ENCODE measurements around the gene ATCAY.

The ATCAY gene

DNA sequence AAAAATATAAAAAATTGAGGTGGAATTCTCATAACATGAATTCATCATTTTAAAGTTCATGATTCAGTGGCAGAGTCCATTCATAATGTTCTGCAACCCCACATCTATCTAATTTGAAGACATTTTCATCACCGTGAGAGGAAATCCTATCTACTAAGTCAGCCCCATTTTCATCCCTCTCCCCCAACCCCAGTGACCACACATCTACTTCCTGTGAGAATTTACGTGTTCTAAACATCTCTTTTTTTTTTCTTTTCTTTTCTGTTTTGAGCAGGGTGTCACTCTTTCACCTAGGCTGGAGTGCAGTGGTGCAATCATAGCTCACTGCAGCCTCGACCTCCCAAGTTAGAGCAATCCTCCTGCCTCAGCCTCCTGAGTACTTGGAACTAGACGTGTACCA, 17.5 kb downstream of the ATCAY start:
- ChIA-PET CTCF (no interaction called here), POLR2A (ENCODE audit: low non-redundant PET) (interaction anchor here (0.5 kb wide), 1 partner anchor 69 kb away, joined by 3 read pairs; no protein-coding TSS in a partner anchor)
- TF ChIP-seq, protein P1, sequence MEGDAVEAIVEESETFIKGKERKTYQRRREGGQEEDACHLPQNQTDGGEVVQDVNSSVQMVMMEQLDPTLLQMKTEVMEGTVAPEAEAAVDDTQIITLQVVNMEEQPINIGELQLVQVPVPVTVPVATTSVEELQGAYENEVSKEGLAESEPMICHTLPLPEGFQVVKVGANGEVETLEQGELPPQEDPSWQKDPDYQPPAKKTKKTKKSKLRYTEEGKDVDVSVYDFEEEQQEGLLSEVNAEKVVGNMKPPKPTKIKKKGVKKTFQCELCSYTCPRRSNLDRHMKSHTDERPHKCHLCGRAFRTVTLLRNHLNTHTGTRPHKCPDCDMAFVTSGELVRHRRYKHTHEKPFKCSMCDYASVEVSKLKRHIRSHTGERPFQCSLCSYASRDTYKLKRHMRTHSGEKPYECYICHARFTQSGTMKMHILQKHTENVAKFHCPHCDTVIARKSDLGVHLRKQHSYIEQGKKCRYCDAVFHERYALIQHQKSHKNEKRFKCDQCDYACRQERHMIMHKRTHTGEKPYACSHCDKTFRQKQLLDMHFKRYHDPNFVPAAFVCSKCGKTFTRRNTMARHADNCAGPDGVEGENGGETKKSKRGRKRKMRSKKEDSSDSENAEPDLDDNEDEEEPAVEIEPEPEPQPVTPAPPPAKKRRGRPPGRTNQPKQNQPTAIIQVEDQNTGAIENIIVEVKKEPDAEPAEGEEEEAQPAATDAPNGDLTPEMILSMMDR (conservative IDR thresholded peaks at IDR 0.05; ENCODE audit: low read depth): no peak
- DNase-seq (ENCODE audit: low spot score): no peak
- no peak overlapping the region for H3K27ac ChIP-seq

- no peak overlapping the region for H3K27ac ChIP-seq
- TF ChIP-seq, protein P1 (conservative IDR thresholded peaks at IDR 0.05; ENCODE audit: low read depth): no peak
- CTCF ChIA-PET: no interaction called here
- no peak for DNase-seq (ENCODE audit: low spot score)
- POLR2A ChIA-PET (ENCODE audit: low non-redundant PET): interaction anchor here (0.5 kb wide), 1 partner anchor 69 kb away, joined by 3 read pairs; no protein-coding TSS in a partner anchor
Observed at GRCh38 chr19:3898426-3898825, 17.9 kb downstream of the ATCAY start.

DNA sequence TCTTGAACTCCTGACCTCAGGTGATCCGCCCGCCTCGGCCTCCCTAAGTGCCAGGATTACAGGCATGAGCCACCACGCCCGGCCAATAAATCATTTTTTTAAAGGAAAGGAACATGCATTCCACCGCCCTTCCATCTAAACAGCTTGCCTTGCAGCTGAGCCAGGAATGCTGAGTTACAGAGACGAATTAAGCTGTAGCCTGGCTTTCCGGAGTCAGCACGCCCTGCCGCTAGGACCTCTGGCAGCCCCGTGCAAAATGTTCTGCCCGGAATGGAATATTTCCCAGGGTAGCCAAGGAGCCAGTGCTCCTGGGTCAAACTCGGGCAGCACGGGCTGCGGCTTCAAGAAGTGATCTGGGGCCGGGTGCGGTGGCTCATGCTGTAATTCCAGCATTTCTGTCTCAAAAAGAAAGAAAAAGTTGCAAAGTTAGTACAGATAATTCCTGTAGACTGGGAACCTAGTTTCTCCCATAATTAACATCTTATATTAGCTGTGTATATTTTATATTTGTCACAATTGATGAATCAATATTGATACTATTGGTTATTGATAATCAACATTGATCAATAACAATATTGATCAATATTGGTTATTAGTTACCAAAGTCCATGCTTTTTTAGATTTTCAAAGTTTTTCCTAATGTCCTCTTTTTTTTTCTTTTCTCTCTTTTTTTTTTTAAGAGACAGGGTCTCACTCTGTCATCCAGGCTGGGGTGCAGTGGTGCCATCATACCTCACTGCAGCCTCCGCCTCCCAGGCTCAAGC, 19.2 kb downstream of the ATCAY start:
- no peak for DNase-seq (ENCODE audit: low spot score)
- ChIA-PET POLR2A (ENCODE audit: low non-redundant PET) (no interaction called here), CTCF (no interaction called here)
- peak overlapping the region; percentile 33 for H3K27ac ChIP-seq
- TF ChIP-seq, protein P1 (conservative IDR thresholded peaks at IDR 0.05; ENCODE audit: low read depth): no peak

DNA sequence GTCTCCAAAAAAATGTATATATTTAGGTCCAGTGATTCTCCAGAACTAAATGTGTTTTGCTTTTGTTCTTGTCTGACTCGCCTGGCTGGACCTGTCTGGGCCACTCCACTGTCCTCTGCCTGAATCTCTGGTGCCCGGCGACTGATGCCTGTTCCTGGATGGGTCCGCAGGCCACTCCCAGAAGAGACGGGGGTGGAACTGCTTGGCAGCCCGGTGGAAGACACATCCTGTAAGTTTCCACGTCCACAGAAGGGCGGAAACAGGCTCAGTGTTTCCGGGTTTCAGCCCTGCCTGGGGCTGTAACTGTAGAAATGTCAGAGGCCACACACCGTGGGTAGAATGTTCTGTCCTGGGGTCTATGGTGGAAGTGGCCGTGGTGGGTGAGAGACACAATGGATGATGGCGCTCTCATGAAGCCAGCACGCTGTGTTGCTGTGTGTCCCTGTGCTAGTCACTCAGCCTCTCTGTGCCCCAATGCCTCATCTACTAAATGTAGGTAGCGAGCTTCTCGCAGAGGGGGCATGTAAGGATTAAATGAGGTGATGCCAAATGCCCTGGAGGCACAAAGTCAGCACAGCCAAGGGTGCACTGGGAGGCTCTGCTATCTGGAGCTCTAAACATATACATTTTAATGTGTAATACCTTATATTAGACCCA, 22.0 kb downstream of the ATCAY start:
- no peak for DNase-seq (ENCODE audit: low spot score)
- POLR2A ChIA-PET (ENCODE audit: low non-redundant PET): no interaction called here
- CTCF ChIA-PET: interaction anchor here (0.7 kb wide), 1 partner anchor 66 kb away, joined by 3 read pairs; no protein-coding TSS in a partner anchor
- TF ChIP-seq, protein P1 (conservative IDR thresholded peaks at IDR 0.05; ENCODE audit: low read depth): no peak
- H3K27ac ChIP-seq: no peak overlapping the region

DNA sequence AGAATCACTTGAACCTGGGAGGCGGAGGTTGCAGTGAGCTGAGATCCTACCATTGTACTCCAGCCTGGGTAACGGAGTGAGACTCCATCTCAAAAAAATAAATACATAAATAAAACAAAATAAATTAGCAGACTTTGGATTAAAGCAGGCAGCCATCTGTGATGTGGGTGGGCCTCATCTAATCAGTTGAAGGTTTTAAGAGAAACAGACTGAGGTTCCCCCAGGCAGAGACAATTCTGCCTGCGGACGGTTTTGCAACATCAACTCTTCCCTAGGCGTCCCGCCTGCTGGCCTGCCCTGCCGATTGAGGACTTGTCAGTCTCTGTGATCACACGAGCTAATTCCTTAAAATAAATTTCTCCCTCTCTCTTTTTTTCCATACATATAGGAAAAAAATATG, 23.7 kb downstream of the ATCAY start:
- ChIA-PET CTCF (no interaction called here), POLR2A (ENCODE audit: low non-redundant PET) (no interaction called here)
- H3K27ac ChIP-seq: no peak overlapping the region
- DNase-seq (ENCODE audit: low spot score): no peak
- TF ChIP-seq, protein P1 (conservative IDR thresholded peaks at IDR 0.05; ENCODE audit: low read depth): no peak

GRCh38 chr19:3907626-3908265, 27.3 kb downstream of the ATCAY start:
- CTCF ChIA-PET: no interaction called here
- H3K27ac ChIP-seq: no peak overlapping the region
- POLR2A ChIA-PET (ENCODE audit: low non-redundant PET): no interaction called here
- TF ChIP-seq, protein P1 (conservative IDR thresholded peaks at IDR 0.05; ENCODE audit: low read depth): no peak
- DNase-seq (ENCODE audit: low spot score): no peak
